ENCODE results near the gene MEGF6.
A peak's percentile ranks its signal among the peaks of the same experiment; 100 is the strongest.
"Not testable (repeated sequence)": the region's sequence is repeated elsewhere in the genome, so short reads cannot be mapped to it uniquely, and the experiment has no call there.

The MEGF6 gene

DNA sequence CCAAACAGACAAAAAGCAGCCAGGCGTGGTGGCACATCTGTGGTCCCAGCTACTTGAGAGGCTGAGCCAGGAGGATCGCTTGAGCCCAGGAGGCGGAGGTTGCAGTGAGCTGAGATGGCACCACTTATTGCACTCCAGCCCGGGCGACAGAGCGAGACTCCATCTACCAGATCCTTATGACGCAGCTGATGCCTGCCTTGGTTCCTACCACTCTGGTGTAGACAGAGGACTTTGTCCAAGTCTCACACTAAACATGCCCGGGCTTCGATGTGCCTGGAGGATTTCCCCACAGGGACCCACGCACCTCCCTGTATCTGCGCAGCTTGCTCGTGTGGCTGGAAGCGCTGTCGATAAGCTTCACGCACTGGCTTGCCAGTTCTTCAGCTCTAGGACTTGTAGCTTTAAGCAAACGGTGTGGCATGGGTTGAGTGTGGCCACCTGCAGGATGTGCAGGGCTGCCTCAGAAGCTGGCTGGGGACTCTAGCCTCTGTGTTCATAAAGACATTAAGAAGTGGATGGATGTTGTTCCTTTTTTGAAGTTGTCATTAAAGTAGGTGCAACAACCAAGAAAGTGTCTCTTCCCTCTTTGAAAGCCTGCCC is 18.4 kb upstream of the MEGF6 start:
- no peak for DNase-seq (ENCODE audit: low spot score)

- DNase-seq (ENCODE audit: low spot score) = no peak
Observed at GRCh38 chr1:3628445-3628844, 17.1 kb upstream of the MEGF6 start.

- no peak for DNase-seq (ENCODE audit: low spot score)
Observed at GRCh38 chr1:3627515-3628253, 16.4 kb upstream of the MEGF6 start.

DNA sequence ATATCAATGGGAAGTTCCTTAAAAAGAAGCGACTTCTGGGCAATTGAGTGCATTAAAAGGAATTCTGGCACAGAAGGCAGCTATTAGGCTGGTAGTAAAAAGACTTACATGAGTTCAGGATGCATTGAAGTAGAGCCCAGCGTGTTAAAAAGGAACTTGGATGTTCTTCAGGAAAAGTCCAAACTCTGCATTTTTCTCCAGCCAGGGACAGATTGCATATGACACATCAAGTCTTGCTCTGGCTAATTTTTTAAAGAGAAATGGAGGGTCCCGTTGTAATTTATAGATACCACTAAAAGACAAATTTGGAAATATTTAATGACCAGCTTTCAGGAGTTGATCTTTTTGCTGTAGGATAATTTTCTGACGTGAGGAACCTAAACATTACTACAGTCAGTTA is 14.7 kb upstream of the MEGF6 start:
- no peak for DNase-seq (ENCODE audit: low spot score)

- DNase-seq (ENCODE audit: low spot score) = peak; percentile 76
Observed at GRCh38 chr1:3625151-3625907, 14.0 kb upstream of the MEGF6 start.

- DNase-seq (ENCODE audit: low spot score) = peak; percentile 100
Observed at GRCh38 chr1:3624200-3625136, 13.2 kb upstream of the MEGF6 start, which contains the start of gene TPRG1L. TSS of gene TPRG1L (plus strand) at chr1:3625015. CDS start at chr1:3625073, 58 bp downstream.

- DNase-seq (ENCODE audit: low spot score) = peak; percentile 45
Observed at GRCh38 chr1:3623441-3624199, 12.3 kb upstream of the MEGF6 start.

GRCh38 chr1:3622102-3622501 is 10.8 kb upstream of the MEGF6 start:
- not testable (repeated sequence) for DNase-seq (ENCODE audit: low spot score)

DNA sequence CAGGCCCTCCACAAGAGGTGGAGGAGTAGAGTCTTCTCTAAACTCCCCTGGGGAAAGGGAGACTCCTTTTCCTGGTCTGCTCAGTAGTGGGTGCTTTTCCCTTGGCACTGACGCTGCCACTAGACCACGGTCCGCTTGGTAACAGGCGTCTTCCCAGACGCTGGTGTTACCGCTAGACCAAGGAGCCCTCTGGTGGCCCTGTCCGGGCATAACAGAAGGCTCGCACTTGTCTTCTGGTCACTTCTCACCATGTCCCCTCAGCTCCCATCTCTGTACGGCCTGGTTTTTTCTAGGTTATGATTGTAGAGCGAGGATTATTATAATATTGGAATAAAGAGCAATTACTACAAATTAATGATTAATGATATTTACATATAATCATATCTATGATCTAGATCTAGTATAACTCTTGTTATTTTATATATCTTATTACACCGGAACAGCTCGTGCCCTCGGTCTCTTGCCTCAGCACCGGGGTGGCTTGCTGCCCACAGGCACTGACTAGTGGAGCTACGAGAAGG is 9.9 kb upstream of the MEGF6 start:
- not testable (repeated sequence) for DNase-seq (ENCODE audit: low spot score)

DNA sequence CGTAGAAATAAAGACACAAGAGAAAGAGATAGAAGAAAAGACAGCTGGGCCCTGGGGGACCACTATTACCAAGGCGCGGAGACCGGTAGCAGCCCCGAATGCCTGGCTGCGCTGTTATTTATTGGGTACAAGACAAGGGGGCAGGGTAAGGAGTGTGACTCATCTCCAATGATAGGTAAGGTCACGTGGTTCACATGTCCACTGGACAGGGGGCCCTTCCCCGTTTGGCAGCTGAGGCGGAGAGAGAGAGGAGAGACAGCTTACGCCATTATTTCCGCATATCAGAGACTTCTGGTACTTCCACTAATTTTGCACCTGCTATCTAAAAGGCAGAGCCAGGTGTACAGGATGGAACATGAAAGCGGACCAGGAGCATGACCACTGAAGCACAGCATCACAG is 9.4 kb upstream of the MEGF6 start:
- no peak for DNase-seq (ENCODE audit: low spot score)

- peak; percentile 85 for DNase-seq (ENCODE audit: low spot score)
Observed at GRCh38 chr1:3618881-3619671, 7.8 kb upstream of the MEGF6 start.

DNA sequence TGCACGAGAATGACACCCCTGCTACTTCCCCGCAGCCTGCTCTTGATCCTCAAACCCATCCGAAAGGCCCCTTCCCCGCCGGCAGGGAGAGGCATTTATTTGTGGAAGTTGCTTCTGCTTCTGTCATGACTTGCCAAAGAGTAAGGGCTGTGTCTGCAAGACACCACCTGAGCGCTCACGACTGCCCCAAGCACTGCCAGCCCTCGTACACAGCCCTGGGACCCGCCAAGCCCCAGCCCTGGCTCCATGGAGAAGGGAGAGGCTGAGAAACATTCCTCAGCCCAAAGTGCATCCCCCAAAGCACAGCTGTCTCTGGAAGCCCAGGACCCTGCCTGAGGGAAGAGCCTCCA is 7.2 kb upstream of the MEGF6 start:
- no peak for DNase-seq (ENCODE audit: low spot score)

DNA sequence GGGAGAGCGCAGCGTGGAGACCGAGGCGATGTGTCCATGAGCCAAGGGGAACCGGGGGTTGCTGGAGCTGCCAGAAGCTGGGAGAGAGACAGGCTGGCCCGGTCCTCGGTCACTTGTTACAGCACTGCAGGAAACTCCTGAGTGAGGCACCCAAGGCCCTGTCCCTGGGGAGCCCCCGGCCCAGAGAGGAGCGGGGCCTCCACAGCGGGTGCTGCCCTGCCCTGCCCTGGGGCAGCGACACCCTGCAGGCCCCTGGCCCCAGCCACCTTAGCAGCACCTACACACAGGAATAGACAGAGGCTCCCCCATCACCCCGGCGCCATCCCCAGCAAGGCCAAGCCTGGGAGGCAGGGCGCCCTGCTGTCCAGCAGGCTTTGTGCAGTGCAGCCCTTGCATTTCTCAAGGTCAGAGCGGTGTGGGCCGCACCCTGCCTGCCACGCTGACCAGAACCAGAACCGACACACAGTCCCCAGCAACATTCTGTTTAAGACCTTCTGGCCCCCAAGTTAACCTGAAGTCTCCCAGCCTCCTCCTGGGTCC is 6.6 kb upstream of the MEGF6 start:
- DNase-seq (ENCODE audit: low spot score) = no peak

- DNase-seq (ENCODE audit: low spot score) = no peak
Observed at GRCh38 chr1:3616861-3617260, 5.6 kb upstream of the MEGF6 start.

GRCh38 chr1:3614755-3615742 is 3.7 kb upstream of the MEGF6 start:
- peak; percentile 57 for DNase-seq (ENCODE audit: low spot score)

GRCh38 chr1:3612123-3612522 is 815 bp upstream of the MEGF6 start:
- DNase-seq (ENCODE audit: low spot score) = no peak

- no peak for DNase-seq (ENCODE audit: low spot score)
Observed at GRCh38 chr1:3610527-3611169, 660 bp downstream of the MEGF6 start.

Data from hepatic stellate cell (primary cell).